Transverse colon (tissue), 4 donors: ENCODE data around the gene MED8. TPM values are rescaled to one million over a fixed set of nuclear protein-coding genes. Genes with fewer than 3 reads are reported as not detected.

ENCODE experiments used
- DNase-seq: peaks from one replicate; pipeline ENCODE4 v3.0.0-alpha.2; 2019
- H3K27ac ChIP-seq, 4 donors: fragments of 200-600 bp; sonication (generic); 2 replicates each; pipeline ENCODE4 v1.5.1; 2016 to 2018; ENCODE audit warnings: inconsistent platforms in 4 of 4
- H3K27me3 ChIP-seq: fragments of 200-600 bp; sonication (generic); 2 replicates; pipeline ENCODE4 v1.5.1; 2017; ENCODE audit warnings: inconsistent platforms
- H3K36me3 ChIP-seq, 4 donors: fragments of 200-600 bp; sonication (generic); 2 replicates each; pipeline ENCODE4 v1.5.1; 2017 to 2019; ENCODE audit warnings: inconsistent platforms in 4 of 4
- H3K4me1 ChIP-seq, 4 donors: fragments of 200-600 bp; sonication (generic); 2 replicates each; pipeline ENCODE4 v1.5.1; 2017 to 2020; ENCODE audit warnings: inconsistent platforms in 4 of 4
- H3K4me3 ChIP-seq, 4 donors: fragments of 200-600 bp; sonication (generic); 1 replicate in 1 of 4; 2 replicates in 3 of 4; pipeline versions ENCODE4 v1.5.1 to v1.6.1; 2017 to 2019; ENCODE audit warnings: inconsistent platforms in 4 of 4
- H3K9me3 ChIP-seq, 2 donors: fragments of 200-600 bp; sonication (generic); 2 replicates each; pipeline ENCODE4 v1.5.1; 2017 to 2019; ENCODE audit warnings: inconsistent platforms in 2 of 2
- CTCF ChIP-seq, 5 experiments: fragments of 200-600 bp in 3 of 5; fragments of 450-650 bp in 2 of 5; sonication (generic) in 3 of 5; IDR thresholded peaks; 1 replicate in 2 of 5; 2 replicates in 3 of 5; pipeline ENCODE4 v1.5.1; 2016 to 2017; ENCODE audit warnings: antibody characterized with exemption in 5 of 5, inconsistent platforms in 3 of 5, mild to moderate bottlenecking in 2 of 5, moderate library complexity in 1 of 5
- EP300 ChIP-seq: sonication (generic); formaldehyde crosslinking; IDR thresholded peaks from one replicate; pipeline ENCODE4 v1.6.1; 2017; ENCODE audit warnings: antibody characterized with exemption, low read depth
- POLR2A ChIP-seq: fragments of 450-650 bp; IDR thresholded peaks from one replicate; pipeline ENCODE4 v1.6.1; 2016; ENCODE audit warnings: antibody characterized with exemption, mild to moderate bottlenecking, moderate library complexity
- POLR2AphosphoS5 ChIP-seq, 3 donors: sonication (generic); formaldehyde crosslinking; IDR thresholded peaks; one replicate each; pipeline ENCODE4 v1.6.1; 2016; ENCODE audit warnings: antibody characterized with exemption in 3 of 3
- WGBS, 2 donors: methylation state at CpG; one replicate each; pipeline ENCODE4 v1.1.5; 2018; ENCODE audit warnings: low coverage in 1 of 2; 5-methylcytosine and 5-hydroxymethylcytosine counted together
- in situ Hi-C, 4 donors: fragments of 200-750 bp; cut with MboI; loops; one replicate each; pipeline versions ENCODE4 v1.15.0 to v1.15.1; 2017; ENCODE audit warnings: low sequenced_read_pairs in 3 of 4, low pct_ligation_motif_present in 1 of 4, low pct_unique_long_range_greater_than_20kb in 1 of 4
- intact Hi-C: fragments of 100-400 bp; cut with DNase I; formaldehyde crosslinking; loops from one replicate; pipeline ENCODE4 v1.15.1; 2023; ENCODE audit warnings: low total_unique reads
- total RNA-seq, 4 donors: library from RNA; depleted of rRNA; stranded (reverse); fragments of >200 nt; gene quantifications; one replicate each; pipeline ENCODE4 v1.1.0, GENCODE V29; 2016

Gene MED8
- total RNA-seq, 4 donors from 2014 or later = 12.7 to 41.9 (median 25.0) TPM

GRCh38 chr1:43348343-43348808, 41.2 kb downstream of the MED8 start:
- peak overlapping the region; percentile 87 to 96 (median 94) for H3K27ac ChIP-seq
- peaks cover 7 to 30% (median 15%) of the 10 kb centered on the region in 4 donors for H3K4me1 ChIP-seq
- H3K9me3 ChIP-seq = no peaks in the 10 kb centered on the region
- DNase-seq = no peak
- 15 to 30% methylated on average over 2 to 22 of the region's 22 CpGs for WGBS, 2 donors
- intact Hi-C loops (no loop called here), in situ Hi-C loops (no loop called here)
- peak overlapping the region; percentile 42 to 63 (median 50) for H3K4me3 ChIP-seq
- TF ChIP-seq EP300 = no peak
- TF ChIP-seq POLR2A = no peak
- no peak for TF ChIP-seq POLR2AphosphoS5 (IDR thresholded peaks at IDR 0.05)
- TF ChIP-seq CTCF (IDR thresholded peaks at IDR 0.05) = no peak
- H3K36me3 ChIP-seq = no peaks in the 10 kb centered on the region
- no peaks in the 10 kb centered on the region for H3K27me3 ChIP-seq

GRCh38 chr1:43346636-43347035, 43.0 kb downstream of the MED8 start:
- no peak for TF ChIP-seq POLR2A
- TF ChIP-seq CTCF (IDR thresholded peaks at IDR 0.05) = no peak
- TF ChIP-seq POLR2AphosphoS5 (IDR thresholded peaks at IDR 0.05) = no peak
- TF ChIP-seq EP300 = no peak
- no peak for DNase-seq
- H3K9me3 ChIP-seq = no peaks in the 10 kb centered on the region
- peaks cover 7 to 30% (median 15%) of the 10 kb centered on the region in 4 donors for H3K4me1 ChIP-seq
- no peak overlapping the region for H3K27ac ChIP-seq
- no peaks in the 10 kb centered on the region for H3K36me3 ChIP-seq
- no peaks in the 10 kb centered on the region for H3K27me3 ChIP-seq
- no peak overlapping the region for H3K4me3 ChIP-seq
- intact Hi-C loops = no loop called here
- in situ Hi-C loops = no loop called here
- 94 to 100% methylated on average over 1 to 5 of the region's 5 CpGs for WGBS, 2 donors

GRCh38 chr1:43345120-43345519, 44.5 kb downstream of the MED8 start:
- Histone ChIP-seq H3K36me3 (no peaks in the 10 kb centered on the region), H3K27ac (peak overlapping the region in 3 of 4 donors; percentile 42 to 58 (median 50)), H3K27me3 (no peaks in the 10 kb centered on the region), H3K4me3 (no peak overlapping the region), H3K9me3 (no peaks in the 10 kb centered on the region), H3K4me1 (peaks cover 6 to 29% (median 15%) of the 10 kb centered on the region in 4 donors)
- WGBS, 2 donors = 25 to 52% methylated on average over 3 of the region's 3 CpGs
- TF ChIP-seq POLR2AphosphoS5 (IDR thresholded peaks at IDR 0.05) (peak in 2 of 3 donors; percentile 21 to 57), CTCF (IDR thresholded peaks at IDR 0.05) (no peak), POLR2A (no peak), EP300 (no peak)
- peak; percentile 36 for DNase-seq
- intact Hi-C loops = no loop called here
- in situ Hi-C loops = no loop called here

GRCh38 chr1:43344267-43344850, 45.2 kb downstream of the MED8 start:
- DNase-seq = no peak
- in situ Hi-C loops (no loop called here), intact Hi-C loops (no loop called here)
- no peaks in the 10 kb centered on the region for H3K9me3 ChIP-seq
- WGBS, 2 donors = 64 to 72% methylated on average over 3 to 4 of the region's 4 CpGs
- H3K4me3 ChIP-seq = no peak overlapping the region
- no peaks in the 10 kb centered on the region for H3K36me3 ChIP-seq
- peak overlapping the region in 2 of 4 donors; percentile 42 to 58 for H3K27ac ChIP-seq
- TF ChIP-seq CTCF (IDR thresholded peaks at IDR 0.05) = no peak
- TF ChIP-seq POLR2A = no peak
- TF ChIP-seq POLR2AphosphoS5 (IDR thresholded peaks at IDR 0.05) = no peak
- no peak for TF ChIP-seq EP300
- H3K27me3 ChIP-seq = no peaks in the 10 kb centered on the region
- H3K4me1 ChIP-seq = peaks cover 0 to 22% (median 7%) of the 10 kb centered on the region in 4 donors
